Measurements from ENCODE around the gene CACNA1A.
"Not testable (repeated sequence)": the region's sequence is repeated elsewhere in the genome, so short reads cannot be mapped to it uniquely, and the experiment has no call there.

CACNA1A gene

DNA sequence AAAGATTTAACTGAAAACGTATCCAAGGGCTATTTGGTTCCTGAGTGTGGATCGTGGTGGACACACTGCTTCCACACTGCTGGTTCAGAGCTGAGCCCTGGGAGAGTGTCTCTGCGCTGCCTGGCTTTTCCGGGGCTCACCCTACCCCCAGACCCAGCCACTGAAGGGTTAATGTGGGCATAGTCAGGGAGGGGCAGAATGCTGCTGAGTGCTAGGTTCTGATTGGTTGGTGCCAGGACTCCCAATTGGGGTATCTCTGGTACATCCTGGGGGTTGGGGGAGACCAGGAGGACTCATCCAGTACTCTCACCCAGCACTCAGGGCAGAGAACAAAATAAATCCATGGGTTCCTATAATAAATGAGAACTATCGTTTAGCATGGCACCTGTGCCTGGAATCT is 142.3 kb downstream of the CACNA1A start:
- DNase-seq (ENCODE audit: low spot score) = no peak

DNA sequence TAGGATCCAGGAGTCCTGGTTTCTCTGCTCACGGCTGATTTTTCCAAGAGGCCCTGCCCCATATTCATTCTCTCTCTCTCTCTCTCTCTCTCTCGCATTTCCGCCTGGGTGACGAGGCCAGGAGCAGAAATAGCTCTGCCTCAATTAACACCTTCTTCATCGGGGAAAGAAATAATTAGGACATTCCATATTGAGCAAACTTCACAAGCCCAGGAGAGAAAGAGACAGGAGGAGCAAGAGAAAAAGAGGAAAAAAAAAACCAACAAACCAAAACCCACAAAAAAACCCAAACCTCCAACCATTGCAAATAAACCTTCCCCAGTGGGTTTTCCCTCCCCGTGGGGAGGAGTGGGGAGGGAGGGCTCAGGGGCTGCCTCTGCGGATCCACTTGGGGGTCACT is 143.0 kb downstream of the CACNA1A start:
- no peak for DNase-seq (ENCODE audit: low spot score)

DNA sequence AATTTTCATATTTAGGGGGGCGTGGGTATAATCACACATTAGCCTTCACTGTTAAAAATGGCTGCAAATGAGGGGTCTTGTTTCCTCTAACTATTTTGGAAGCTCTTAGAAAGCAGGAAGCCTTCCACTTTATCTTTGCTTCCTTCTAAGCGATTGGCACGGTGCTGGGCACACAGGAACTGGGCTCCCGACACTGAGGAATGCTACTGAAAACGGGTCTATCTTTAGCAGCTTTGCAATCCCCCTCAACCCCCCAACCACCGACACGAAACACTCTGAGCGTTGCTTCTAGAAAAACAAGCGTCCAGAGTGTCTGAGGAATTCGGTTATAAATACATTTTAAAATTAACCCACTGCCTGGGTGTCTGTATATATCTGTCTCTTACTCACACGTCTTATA is 143.6 kb downstream of the CACNA1A start:
- no peak for DNase-seq (ENCODE audit: low spot score)

DNA sequence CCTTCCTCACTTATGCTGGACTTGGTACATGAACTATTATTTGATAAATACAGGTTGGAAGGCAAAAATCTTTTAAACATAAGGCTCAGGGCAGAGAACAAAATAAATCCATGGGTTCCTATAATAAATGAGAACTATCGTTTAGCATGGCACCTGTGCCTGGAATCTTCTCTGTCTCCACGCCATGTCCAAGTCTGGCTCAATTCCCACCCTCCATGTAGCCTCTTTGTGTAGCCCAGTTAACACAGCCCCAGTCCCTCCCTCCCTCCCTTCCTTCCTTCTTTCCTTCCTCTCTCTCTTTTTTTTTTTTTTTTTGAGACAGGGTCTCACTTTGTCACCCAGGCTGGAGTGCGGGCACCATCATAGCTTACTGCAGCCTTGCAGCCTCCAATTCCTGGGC is 144.6 kb downstream of the CACNA1A start:
- DNase-seq (ENCODE audit: low spot score) = not testable (repeated sequence)

DNA sequence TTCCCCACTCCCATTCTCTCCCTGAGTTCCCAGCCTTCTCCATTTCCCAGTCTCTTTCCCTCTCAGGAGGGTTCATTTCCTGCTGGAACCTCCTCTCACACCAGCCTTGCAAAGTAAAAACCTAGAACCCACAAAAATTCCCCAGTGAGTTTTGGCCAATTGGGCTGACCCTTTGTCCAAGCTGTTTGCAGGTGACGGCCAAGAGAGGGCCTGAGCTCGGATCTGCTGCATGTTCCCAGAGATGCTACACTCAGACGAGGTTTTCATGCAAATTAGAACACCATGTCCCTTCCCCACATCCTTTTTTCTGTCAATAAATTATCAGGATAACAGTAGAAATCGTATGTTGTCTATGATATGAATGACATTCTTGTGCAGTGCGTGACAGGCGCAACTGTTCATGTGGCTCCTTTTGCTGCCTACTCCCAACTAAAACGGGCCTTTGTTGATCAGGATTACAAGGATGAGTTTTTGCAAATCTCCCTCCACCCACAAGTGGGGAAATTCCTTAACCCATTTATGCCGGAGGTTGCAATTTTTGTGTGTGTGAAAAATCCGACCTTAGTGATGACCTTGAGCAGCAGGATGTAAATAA is 149.5 kb downstream of the CACNA1A start:
- no peak for DNase-seq (ENCODE audit: low spot score)

DNA sequence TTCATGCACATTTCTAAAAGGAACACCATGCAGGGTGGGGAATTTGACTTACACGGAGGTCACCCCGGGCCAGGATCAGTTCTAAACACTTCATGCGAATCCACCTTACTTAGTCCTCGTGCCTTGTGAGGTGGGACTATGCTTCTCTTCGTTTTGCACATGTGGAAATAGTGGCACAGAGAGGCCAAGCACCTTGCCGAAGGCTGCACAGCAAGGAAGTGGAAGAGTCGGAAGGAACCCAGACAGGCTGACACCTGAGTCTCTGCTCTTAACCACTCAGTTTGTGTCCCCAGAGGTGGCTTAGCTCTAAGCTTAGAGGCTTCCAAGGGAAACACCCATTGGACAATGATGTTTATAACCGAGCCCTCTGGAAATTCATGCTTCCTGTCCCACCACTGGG is 150.1 kb downstream of the CACNA1A start:
- no peak for DNase-seq (ENCODE audit: low spot score)

DNA sequence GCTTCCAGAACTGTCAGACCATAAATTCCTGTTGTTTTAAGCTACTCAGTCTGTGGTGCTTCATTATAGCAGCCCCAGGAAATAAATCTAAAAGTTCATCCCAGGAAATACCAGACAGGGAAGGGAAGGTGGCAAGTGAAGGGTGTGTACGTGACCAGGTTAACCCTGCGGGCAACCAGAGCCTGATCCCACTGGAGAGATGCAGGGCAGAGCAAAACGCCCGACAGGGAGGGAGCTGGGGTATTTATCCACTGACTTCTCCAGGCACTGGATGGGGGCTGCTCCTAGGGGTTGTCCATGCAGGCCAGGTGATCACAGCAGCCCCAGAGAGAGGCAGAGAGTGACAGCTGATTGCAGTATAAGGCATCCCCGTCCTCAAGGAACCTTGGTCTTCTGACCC is 150.9 kb downstream of the CACNA1A start:
- DNase-seq (ENCODE audit: low spot score) = no peak

DNA sequence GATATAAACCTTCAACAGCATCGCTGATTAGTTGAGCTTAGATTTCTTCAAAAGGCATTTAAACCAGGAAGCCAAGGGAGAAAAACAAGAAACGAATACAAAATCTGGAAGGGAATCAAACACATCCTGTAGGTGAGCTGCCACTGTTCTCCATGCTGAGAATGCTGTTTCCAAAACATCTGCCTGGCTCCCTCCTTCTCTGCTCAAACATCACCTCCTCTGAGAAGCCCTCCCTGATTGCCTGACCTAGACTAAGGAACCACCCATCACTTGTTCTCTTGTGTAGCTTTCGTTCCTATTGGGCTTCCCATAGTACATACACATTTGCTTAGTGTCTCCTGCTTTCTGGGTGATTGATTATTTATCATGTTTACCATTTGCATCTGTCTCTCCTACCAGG is 152.7 kb downstream of the CACNA1A start:
- no peak for DNase-seq (ENCODE audit: low spot score)

DNA sequence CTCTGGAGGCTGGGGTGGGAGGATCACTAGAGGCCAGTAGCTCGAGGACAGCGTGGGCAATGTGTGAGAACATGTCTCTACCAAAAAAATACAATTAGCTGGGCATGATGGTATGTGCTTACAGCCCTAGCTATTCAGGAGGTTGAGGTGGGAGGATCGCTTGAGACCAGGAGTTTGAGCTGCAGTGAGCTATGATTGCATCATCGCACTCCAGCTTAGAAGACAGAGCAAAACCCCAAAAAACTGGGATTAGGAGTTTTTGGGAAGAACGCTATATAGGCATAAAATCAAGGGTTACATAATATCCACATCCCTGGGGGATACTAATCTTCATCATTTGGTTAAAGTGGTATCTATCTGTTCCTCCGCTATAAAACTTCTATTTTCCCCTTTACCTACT is 155.5 kb downstream of the CACNA1A start:
- no peak for DNase-seq (ENCODE audit: low spot score)

DNA sequence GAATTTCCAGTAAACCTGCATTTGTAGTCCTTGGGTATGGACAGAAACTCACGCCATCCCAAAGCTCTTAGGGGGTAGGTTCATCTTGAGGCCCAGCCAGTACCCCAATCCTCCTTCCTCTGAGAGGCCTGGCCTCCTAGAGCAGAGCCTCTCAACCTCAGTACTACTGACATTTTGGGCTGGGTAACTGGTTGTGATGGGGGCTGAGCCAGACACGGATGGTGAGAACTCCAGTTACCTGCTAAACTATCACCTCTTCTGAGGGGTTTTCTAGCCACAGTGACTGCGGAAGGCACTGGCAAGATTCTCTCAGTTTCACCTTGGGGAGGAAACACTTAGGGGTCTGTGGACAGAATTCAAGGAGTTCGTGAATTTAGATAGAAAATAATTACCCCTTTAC is 156.2 kb downstream of the CACNA1A start:
- no peak for DNase-seq (ENCODE audit: low spot score)

DNA sequence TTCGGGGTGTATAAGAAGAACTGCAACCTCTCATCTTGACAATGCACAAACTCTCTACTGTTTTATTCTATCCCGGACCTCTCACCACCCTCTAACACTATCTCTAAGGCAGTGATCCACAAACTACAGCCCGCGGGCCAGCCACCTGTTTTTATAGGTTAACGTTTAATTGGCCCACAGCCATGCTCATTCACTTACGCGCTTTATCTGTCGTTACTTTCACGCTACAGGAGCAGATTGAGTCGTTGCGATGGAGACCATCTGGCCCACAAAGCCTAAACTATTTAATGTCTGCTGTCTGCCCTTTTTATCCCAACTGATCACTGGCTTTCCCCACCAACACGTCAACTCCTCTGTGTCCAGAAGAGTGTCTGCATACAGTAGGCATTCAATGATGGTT is 158.9 kb downstream of the CACNA1A start:
- no peak for DNase-seq (ENCODE audit: low spot score)

DNA sequence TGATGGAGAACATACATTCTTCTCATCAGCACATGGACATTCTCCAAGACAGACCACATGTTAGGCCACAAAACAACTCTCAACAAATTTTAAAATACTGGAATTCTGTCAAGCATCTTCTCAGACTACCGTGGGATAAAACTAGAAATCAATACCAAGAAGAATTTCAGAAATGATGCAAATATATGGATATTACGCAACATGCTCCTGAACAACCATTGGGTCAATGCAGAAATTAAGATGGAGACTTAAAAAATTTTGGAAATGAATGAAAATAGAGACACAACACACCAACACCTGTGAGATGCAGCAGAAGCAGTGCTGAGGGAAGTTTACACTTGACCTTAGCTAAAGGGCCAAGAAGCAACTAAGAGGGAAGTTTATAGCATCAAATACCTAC is 162.8 kb downstream of the CACNA1A start:
- DNase-seq (ENCODE audit: low spot score) = no peak

DNA sequence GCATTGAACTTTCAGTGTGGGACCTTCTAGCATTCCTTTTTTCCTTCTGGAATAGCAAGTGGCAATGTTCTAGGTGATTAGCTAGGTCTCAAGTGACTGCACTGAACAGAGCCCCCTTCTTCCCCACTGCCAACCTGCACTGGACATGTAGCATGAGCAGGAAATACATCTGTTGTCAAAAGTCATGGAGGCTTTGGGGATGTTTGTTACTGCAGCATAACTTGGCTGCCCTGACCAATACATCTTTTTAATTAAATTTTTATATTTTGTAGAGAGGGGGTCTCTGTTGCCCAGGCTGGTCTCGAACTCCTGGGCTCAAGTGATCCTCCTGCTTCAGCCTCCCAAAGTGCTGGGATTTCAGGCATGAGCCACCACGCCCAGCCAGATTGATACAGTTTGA is 163.6 kb downstream of the CACNA1A start:
- no peak for DNase-seq (ENCODE audit: low spot score)

DNA sequence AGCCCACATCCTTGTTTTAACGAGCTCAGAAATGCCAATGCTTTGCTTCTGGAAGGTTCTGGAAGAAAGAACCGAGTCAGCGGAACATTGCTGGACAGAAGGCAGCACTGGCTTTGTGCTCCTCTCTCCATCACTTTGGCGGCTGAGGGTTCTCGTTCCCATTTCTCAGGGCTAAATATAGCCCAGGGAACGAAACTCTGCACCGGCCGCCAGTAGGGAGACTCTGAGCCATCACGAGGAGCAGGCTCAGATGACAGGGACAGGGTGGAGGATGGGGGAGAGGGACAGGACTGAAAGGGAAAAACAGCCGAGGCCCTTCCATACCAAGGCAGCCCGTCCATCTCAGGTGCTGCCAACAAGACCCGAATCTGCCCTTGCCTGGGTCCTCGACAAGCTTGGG is 166.4 kb downstream of the CACNA1A start:
- DNase-seq (ENCODE audit: low spot score) = no peak

DNA sequence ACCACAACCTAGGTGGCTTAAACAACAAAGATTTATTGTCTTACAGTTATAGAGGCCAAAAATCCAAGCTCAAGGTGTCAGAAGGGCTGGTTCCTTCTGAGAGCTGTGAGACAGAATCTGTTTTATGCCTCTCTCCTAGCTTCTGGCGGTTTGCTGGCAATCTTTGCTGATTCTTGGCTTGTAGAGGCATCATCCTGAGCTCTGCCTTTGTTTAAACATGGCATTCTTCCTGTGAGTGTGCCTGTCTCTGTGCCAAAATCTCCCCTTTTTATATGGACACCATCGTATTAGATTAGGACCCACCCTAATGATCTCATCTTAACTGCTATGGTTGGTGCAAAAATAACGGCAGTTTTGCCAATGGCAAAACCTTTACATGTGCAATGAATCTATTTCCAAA is 169.1 kb downstream of the CACNA1A start:
- no peak for DNase-seq (ENCODE audit: low spot score)

DNA sequence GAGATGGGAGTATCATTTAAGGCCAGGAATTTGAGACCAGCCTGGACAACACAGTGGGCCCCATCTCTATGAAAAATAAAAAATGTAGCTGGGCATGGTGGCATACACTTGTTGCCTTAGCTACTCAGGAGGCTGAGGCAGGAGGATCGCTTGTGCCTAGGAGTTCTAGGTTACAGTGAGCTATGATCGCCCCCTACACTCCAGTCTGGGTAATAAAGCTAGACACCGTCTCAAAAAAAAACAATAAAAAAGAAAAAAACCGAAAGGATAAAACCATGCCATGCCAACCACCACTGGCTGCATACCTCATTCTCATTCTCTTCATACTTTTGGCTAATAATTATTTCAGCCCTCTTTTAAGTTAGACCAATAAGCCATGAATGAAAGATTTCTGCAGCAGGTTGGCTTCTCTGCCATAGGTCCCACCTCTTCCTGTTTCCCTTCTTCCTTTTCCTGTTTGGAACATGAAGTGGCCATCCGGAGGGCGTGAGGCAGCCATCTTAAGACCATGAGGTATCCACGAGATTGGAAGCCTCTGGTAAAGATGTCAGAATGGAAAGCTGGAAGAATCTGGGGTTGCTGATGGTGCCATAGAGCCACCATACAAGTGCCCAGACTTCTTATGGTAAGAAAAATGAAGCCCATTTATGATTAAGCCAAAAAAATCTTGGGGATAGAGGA is 171.3 kb downstream of the CACNA1A start:
- no peak for DNase-seq (ENCODE audit: low spot score)

DNA sequence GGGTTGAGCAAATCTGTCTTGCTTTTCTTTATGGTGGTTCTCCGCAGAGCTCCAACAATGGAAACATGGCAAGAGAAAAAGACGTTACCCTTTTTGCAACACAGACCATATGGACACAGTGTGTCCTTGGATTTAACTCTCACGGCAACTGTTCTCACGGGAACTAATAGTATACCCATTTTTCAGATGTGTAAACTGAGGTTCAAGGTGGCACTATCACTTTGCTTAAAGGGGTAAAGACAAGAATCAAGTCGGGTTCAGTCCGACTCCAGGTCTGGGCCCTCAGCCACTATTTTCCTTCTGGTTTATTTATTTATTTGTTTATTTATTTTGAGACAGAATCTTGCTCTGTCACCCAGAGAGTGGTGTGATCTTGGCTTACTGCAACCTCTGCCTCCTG is 176.0 kb downstream of the CACNA1A start:
- no peak for DNase-seq (ENCODE audit: low spot score)

DNA sequence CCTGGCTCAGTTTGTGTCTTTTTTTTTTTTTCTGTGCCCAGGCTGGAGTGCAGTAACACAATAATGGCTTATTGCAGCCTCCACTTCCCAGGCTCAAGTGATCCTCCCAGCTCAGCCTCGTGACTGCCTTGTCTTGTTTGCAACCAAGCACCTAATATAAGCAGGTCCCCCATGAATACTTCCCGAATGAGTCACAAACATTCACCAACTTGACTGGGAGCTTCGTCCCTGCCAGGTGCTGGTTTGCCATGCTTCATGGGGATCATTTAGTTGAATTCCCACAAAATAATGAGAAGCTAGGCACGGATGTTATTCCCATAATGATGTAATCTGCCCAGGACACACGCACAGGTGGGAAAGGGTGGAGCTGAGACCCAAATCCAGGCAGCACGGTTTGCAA is 176.5 kb downstream of the CACNA1A start:
- DNase-seq (ENCODE audit: low spot score) = no peak

DNA sequence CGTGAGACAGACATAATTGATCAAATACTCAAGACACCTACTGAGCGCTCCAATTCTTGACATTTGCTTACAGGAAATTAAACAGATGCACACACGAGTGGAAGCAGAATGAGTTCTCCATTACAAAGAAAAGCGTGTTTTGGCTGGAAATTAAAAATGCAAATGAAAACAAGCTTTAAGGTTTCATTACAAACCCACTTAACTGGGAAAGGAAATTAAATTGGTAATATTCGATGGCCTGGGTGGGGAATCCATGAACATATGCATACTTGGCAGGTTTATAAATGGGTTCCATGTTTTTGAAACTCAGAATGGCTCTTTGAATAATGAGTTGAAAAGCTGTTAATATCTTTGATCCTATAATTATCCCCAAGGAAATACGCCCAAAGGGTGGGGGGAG is 178.0 kb downstream of the CACNA1A start:
- no peak for DNase-seq (ENCODE audit: low spot score)

DNA sequence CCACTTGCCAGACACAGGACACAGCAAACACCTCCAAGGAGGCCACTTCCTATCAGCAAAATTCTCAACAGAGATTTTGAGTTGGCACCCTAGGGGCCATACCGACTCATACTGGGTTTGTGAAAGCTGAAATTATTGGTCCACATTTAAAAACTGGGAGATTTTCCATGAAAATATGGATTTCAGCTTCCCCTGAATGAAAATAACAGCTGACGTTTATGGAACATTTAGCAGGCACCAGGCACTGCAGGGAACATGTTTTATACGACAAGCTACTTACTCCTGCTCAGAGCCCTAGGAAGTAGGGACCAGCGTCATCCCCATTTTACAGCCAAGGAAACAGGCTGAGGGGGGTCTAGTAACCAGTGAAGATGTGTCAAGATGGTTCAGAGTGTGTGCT is 186.8 kb downstream of the CACNA1A start:
- no peak for DNase-seq (ENCODE audit: low spot score)

DNA sequence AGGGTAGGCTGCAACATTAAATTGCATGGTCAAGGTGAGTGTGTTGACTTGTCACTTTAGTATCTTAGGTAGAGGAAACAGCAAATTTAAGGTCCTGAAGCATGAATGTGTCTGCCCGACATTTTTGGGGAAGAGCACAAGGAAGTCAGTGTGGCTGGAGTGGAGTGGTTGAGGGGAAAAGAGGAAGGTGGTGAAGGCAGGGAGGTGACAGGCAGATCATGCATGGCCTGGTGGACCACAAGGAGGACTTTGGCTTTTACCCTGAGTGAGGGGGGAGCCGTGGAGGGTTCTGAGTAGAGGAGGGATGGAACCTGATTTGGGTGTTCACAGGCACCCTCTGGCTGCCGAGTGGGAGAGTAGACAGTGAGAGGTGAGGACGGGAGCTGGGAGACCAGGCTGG is 188.1 kb downstream of the CACNA1A start:
- DNase-seq (ENCODE audit: low spot score) = no peak

DNA sequence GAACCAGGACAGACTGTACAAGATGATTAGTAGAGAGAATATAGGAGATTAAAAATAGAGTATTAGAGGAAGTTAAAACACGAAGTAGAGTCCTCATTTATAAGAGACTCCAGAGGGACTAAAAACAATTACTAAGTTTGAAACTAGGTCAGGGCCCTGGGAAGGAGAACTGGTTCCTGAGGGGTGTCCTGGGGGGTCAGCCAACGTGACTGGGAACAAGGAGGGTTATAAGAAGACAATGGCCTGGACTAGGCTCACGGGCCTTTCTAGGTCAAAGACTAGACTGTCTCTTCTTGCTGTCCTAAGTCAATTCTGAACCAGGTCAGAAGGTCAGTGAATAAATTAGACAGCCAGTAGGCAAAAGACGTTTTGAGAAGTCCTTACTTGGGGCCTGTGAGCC is 190.8 kb downstream of the CACNA1A start:
- no peak for DNase-seq (ENCODE audit: low spot score)

DNA sequence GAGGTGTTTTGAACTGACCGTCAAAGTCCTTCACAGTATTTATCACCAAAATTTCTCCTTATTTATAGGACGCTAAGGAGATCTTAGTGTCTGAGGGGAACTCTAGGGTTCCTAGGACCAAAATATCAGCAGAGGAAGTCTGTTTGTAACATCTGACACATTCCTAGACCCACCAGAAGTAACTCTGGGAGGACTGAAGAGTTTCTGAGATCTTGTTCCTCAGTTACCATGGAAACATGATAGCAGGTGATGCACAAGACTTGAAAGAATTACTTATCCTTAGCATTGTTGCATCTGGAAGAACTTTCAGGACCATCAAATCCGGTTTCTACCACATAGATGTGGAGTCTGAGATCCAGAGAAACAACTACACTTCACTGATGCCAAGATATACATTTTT is 191.5 kb downstream of the CACNA1A start:
- no peak for DNase-seq (ENCODE audit: low spot score)

DNA sequence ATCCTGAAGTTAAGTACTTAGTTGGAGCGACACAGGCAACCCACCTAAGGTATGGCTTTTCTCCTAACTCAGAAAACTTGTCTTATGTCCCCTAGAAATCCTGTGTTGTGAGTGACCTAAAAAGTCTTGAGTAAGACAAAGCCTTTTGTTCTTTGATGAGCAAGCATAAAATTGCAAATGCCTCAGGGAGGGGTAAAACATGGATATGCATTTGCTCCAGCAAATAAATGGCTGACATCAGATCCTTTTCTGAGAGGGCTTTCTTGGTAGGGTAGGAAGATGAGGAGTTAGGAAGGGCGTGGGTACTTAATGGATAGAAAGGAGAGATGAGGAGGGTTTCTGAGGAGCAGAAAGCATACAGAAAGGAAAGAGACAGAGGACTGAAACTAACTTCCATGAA is 192.4 kb downstream of the CACNA1A start:
- no peak for DNase-seq (ENCODE audit: low spot score)
